ENCODE data around the gene LCNL1. TPM values are rescaled to one million over a fixed set of nuclear protein-coding genes. Genes with fewer than 3 reads are reported as not detected.

LCNL1 gene
- total RNA-seq, 1 donor from 2014 or later = not detected

DNA sequence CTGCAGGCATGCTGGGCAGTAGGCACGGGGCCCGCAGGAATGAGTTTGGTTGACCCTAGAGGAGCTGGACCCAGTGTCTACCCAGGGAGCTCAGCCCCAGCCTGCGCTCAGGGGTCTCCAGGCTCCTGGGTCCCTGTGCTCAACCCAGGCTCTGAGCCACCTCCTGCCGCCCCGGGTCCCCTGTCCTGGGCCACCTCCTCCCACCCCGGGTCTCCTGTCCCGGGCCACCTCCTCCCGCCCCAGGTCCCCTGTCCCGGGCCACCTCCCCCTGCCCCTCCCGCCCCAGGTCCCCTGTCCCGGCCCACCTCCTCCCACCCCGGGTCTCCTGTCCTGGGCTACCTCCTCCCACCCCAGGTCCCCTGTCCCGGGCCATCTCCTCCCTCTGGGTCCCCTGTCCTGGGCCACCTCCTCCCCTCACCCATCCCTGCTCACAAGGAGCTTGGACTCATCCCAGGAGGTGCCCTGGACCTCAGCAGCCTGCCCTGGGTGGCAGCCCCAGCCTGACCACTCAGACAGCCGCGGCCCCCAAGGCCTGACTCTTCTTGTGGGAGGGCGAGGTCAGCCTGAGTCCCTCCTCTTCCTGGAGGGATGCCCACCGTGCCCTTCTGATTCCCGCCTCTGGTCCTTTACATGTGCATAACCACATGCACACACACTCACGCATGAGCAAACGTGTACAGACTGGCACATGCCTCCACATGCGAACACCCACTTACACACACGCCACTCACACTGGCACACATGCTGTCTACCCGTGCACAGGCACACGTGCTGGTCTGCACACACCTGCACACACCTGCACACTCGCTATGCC is 28.3 kb upstream of the LCNL1 start:
- Mint-ChIP-seq H3K4me1 (ENCODE audit: unreplicated experiment) (no peaks in the 10 kb centered on the region), H3K36me3 (no peaks in the 10 kb centered on the region)

DNA sequence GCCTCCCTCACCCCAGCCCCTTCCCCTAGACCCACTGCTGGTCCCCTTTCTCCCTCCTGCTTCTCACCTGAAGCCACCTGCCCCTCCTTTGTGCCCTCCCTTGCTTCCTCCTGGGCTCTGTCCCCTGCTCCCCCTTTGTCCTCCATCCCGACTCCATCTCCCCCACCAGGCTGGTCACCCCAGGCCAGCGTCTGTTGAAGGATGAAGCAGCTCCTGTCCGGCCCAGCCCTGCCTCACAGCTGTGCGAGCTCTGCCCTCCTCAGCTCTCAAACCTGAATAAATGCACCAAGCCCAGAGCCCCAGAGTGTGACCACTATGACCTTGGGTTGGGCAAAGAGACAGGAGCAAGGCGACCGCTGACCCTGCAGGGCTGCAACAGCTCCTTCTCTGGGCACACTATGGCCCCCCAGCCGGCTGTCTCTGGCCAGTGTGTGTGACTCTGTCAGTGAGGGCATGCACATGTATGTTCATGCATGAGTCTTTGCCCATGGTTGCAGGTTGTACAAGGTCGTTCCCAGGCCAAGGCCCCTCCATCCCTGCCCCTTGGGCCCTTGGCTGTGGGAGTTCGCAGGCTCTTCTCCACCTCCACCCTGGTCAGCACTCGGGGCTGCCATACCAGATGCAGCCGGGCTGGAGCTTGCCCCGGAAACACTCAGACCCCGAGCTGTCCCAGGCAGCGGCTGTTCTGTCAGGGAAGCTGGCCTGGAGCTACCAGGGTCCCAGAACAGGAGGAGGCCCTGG is 27.4 kb upstream of the LCNL1 start:
- no peak overlapping the region for H3K27ac Mint-ChIP-seq
- H3K36me3 Mint-ChIP-seq = no peaks in the 10 kb centered on the region
- H3K27me3 Mint-ChIP-seq = no peaks in the 10 kb centered on the region
- H3K9me3 Mint-ChIP-seq = no peaks in the 10 kb centered on the region
- H3K4me1 Mint-ChIP-seq (ENCODE audit: unreplicated experiment) = no peaks in the 10 kb centered on the region
- DNase-seq (ENCODE audit: extremely low spot score, unreplicated experiment) = no peak
- no peak overlapping the region for H3K4me3 Mint-ChIP-seq
- TF ChIP-seq, protein P1, sequence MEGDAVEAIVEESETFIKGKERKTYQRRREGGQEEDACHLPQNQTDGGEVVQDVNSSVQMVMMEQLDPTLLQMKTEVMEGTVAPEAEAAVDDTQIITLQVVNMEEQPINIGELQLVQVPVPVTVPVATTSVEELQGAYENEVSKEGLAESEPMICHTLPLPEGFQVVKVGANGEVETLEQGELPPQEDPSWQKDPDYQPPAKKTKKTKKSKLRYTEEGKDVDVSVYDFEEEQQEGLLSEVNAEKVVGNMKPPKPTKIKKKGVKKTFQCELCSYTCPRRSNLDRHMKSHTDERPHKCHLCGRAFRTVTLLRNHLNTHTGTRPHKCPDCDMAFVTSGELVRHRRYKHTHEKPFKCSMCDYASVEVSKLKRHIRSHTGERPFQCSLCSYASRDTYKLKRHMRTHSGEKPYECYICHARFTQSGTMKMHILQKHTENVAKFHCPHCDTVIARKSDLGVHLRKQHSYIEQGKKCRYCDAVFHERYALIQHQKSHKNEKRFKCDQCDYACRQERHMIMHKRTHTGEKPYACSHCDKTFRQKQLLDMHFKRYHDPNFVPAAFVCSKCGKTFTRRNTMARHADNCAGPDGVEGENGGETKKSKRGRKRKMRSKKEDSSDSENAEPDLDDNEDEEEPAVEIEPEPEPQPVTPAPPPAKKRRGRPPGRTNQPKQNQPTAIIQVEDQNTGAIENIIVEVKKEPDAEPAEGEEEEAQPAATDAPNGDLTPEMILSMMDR (conservative IDR thresholded peaks at IDR 0.05) = no peak

More for the DNA sequence above, 28.3 kb upstream of the LCNL1 start:
- Mint-ChIP-seq H3K9me3 (no peaks in the 10 kb centered on the region), H3K27me3 (no peaks in the 10 kb centered on the region), H3K27ac (no peak overlapping the region), H3K4me3 (no peak overlapping the region)
- TF ChIP-seq, protein P1 (conservative IDR thresholded peaks at IDR 0.05) = no peak
- DNase-seq (ENCODE audit: extremely low spot score, unreplicated experiment) = no peak

DNA sequence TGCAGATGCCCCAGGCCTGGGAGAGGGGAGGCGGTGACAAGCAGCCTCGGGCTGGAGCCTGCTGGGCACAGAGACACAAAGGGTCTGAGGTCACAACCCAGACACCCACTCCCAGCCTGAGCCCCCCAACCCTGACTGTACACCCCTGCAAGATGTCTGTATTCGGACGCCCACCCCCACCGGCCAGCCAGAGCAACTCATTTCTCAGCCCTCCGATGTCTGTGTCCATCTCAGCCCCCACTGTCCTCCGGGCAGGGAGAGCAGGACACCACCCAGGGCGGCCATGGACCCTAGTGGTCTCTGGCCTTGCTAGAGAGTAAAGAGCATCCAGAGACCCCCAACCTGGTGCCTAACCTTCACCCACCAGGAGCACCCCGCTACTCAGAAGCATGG is 26.9 kb upstream of the LCNL1 start:
- Mint-ChIP-seq H3K9me3 (no peaks in the 10 kb centered on the region), H3K27me3 (no peaks in the 10 kb centered on the region), H3K36me3 (no peaks in the 10 kb centered on the region), H3K27ac (no peak overlapping the region), H3K4me1 (ENCODE audit: unreplicated experiment) (no peaks in the 10 kb centered on the region), H3K4me3 (no peak overlapping the region)
- DNase-seq (ENCODE audit: extremely low spot score, unreplicated experiment) = no peak
- TF ChIP-seq, protein P1 (conservative IDR thresholded peaks at IDR 0.05) = no peak

DNA sequence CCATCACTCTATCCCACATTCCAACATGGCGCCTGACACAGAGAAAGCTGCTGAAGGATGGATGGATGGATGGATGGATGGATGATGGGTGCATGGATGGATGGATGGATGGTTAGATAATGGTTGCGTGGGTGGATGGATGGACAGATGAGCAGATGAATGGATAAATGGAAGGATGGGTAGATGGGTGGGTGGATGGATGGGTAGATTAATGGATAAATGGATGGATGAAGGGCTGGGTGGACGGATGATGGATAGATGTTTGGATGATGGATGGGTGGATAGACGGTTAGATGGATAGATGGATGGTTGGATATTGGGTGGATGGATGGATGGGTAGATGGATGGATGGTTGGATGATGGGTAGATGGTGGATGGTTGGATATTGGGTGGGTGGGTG is 26.2 kb upstream of the LCNL1 start:
- Mint-ChIP-seq H3K4me1 (ENCODE audit: unreplicated experiment) (no peaks in the 10 kb centered on the region), H3K4me3 (no peak overlapping the region), H3K27me3 (no peaks in the 10 kb centered on the region), H3K9me3 (no peaks in the 10 kb centered on the region), H3K27ac (no peak overlapping the region), H3K36me3 (no peaks in the 10 kb centered on the region)
- DNase-seq (ENCODE audit: extremely low spot score, unreplicated experiment) = no peak
- TF ChIP-seq, protein P1 (conservative IDR thresholded peaks at IDR 0.05) = no peak

DNA sequence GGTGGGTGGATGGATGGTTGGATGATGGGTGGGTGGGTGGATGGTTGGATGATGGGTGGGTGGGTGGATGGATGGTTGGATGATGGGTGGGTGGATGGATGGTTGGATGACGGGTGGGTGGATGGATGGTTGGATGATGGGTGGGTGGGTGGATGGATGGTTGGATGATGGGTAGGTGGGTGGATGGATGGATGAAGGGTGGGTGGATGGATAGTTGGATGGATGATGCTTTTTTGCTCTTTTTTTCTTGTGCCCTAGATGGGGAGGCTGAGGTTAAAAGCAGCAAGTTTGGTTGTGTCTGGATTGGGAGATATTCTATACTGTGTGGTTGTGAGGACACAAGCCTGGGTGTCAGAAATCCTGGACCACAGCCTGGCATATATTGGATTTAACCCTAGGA is 25.3 kb upstream of the LCNL1 start:
- no peaks in the 10 kb centered on the region for H3K36me3 Mint-ChIP-seq
- H3K27ac Mint-ChIP-seq = no peak overlapping the region
- no peak for DNase-seq (ENCODE audit: extremely low spot score, unreplicated experiment)
- H3K27me3 Mint-ChIP-seq = no peaks in the 10 kb centered on the region
- H3K9me3 Mint-ChIP-seq = no peaks in the 10 kb centered on the region
- H3K4me1 Mint-ChIP-seq (ENCODE audit: unreplicated experiment) = no peaks in the 10 kb centered on the region
- no peak overlapping the region for H3K4me3 Mint-ChIP-seq
- TF ChIP-seq, protein P1 (conservative IDR thresholded peaks at IDR 0.05) = no peak
